ENCODE data around the gene PPP1R17. TPM values are rescaled to one million over a fixed set of nuclear protein-coding genes. Genes with fewer than 3 reads are reported as not detected.

The PPP1R17 gene
- total RNA-seq, 1 donor from 2014 or later, result not detected

GRCh38 chr7:31695859-31696614 lies 9.0 kb downstream of the PPP1R17 start:
- Histone ChIP-seq H3K4me1 (ENCODE audit: control insufficient read depth in 3 of 3, insufficient read depth in 3 of 3, low read length in 3 of 3) (no peaks in the 10 kb centered on the region), H3K9ac (ENCODE audit: low read depth in 1 of 3, low read length in 3 of 3) (no peak overlapping the region), H3K4me3 (ENCODE audit: low read length in 3 of 3) (no peak overlapping the region), H3K27ac (ENCODE audit: low read depth, low read length) (no peak overlapping the region), H3K36me3 (ENCODE audit: control insufficient read depth in 3 of 3, insufficient read depth in 3 of 3, low read length in 3 of 3) (no peaks in the 10 kb centered on the region), H3K9me3 (ENCODE audit: control insufficient read depth in 3 of 3, low read length in 3 of 3) (no peaks in the 10 kb centered on the region), H3K27me3 (ENCODE audit: control insufficient read depth in 3 of 3, insufficient read depth in 3 of 3, low read length in 3 of 3) (no peaks in the 10 kb centered on the region)

- no peaks in the 10 kb centered on the region for H3K9me3 ChIP-seq (ENCODE audit: control insufficient read depth in 3 of 3, low read length in 3 of 3)
- no peak overlapping the region for H3K9ac ChIP-seq (ENCODE audit: low read depth in 1 of 3, low read length in 3 of 3)
- H3K4me1 ChIP-seq (ENCODE audit: control insufficient read depth in 3 of 3, insufficient read depth in 3 of 3, low read length in 3 of 3), result no peaks in the 10 kb centered on the region
- H3K4me3 ChIP-seq (ENCODE audit: low read length in 3 of 3), result no peak overlapping the region
- H3K27ac ChIP-seq (ENCODE audit: low read depth, low read length), result no peak overlapping the region
- H3K36me3 ChIP-seq (ENCODE audit: control insufficient read depth in 3 of 3, insufficient read depth in 3 of 3, low read length in 3 of 3), result no peaks in the 10 kb centered on the region
- H3K27me3 ChIP-seq (ENCODE audit: control insufficient read depth in 3 of 3, insufficient read depth in 3 of 3, low read length in 3 of 3), result peaks cover 0 to 2% (median 0%) of the 10 kb centered on the region in 3 donors
Observed at GRCh38 chr7:31699050-31699449, 12.0 kb downstream of the PPP1R17 start.

- Histone ChIP-seq H3K27ac (ENCODE audit: low read depth, low read length) (no peak overlapping the region), H3K9me3 (ENCODE audit: control insufficient read depth in 3 of 3, low read length in 3 of 3) (no peaks in the 10 kb centered on the region), H3K9ac (ENCODE audit: low read depth in 1 of 3, low read length in 3 of 3) (no peak overlapping the region), H3K27me3 (ENCODE audit: control insufficient read depth in 3 of 3, insufficient read depth in 3 of 3, low read length in 3 of 3) (peaks cover 0 to 2% (median 0%) of the 10 kb centered on the region in 3 donors), H3K36me3 (ENCODE audit: control insufficient read depth in 3 of 3, insufficient read depth in 3 of 3, low read length in 3 of 3) (no peaks in the 10 kb centered on the region), H3K4me1 (ENCODE audit: control insufficient read depth in 3 of 3, insufficient read depth in 3 of 3, low read length in 3 of 3) (no peaks in the 10 kb centered on the region), H3K4me3 (ENCODE audit: low read length in 3 of 3) (no peak overlapping the region)
Observed at GRCh38 chr7:31702354-31702753, 15.3 kb downstream of the PPP1R17 start.

GRCh38 chr7:31705377-31705776 lies 18.4 kb downstream of the PPP1R17 start:
- no peak overlapping the region for H3K9ac ChIP-seq (ENCODE audit: low read depth in 1 of 3, low read length in 3 of 3)
- H3K27ac ChIP-seq (ENCODE audit: low read depth, low read length), result no peak overlapping the region
- no peaks in the 10 kb centered on the region for H3K4me1 ChIP-seq (ENCODE audit: control insufficient read depth in 3 of 3, insufficient read depth in 3 of 3, low read length in 3 of 3)
- peaks cover 0 to 2% (median 0%) of the 10 kb centered on the region in 3 donors for H3K27me3 ChIP-seq (ENCODE audit: control insufficient read depth in 3 of 3, insufficient read depth in 3 of 3, low read length in 3 of 3)
- no peaks in the 10 kb centered on the region for H3K9me3 ChIP-seq (ENCODE audit: control insufficient read depth in 3 of 3, low read length in 3 of 3)
- H3K36me3 ChIP-seq (ENCODE audit: control insufficient read depth in 3 of 3, insufficient read depth in 3 of 3, low read length in 3 of 3), result no peaks in the 10 kb centered on the region
- H3K4me3 ChIP-seq (ENCODE audit: low read length in 3 of 3), result no peak overlapping the region

GRCh38 chr7:31707089-31707488 lies 20.1 kb downstream of the PPP1R17 start:
- Histone ChIP-seq H3K4me3 (ENCODE audit: low read length in 3 of 3) (no peak overlapping the region), H3K9me3 (ENCODE audit: control insufficient read depth in 3 of 3, low read length in 3 of 3) (no peaks in the 10 kb centered on the region), H3K27me3 (ENCODE audit: control insufficient read depth in 3 of 3, insufficient read depth in 3 of 3, low read length in 3 of 3) (peaks cover 0 to 2% (median 0%) of the 10 kb centered on the region in 3 donors), H3K27ac (ENCODE audit: low read depth, low read length) (no peak overlapping the region), H3K9ac (ENCODE audit: low read depth in 1 of 3, low read length in 3 of 3) (no peak overlapping the region), H3K4me1 (ENCODE audit: control insufficient read depth in 3 of 3, insufficient read depth in 3 of 3, low read length in 3 of 3) (no peaks in the 10 kb centered on the region), H3K36me3 (ENCODE audit: control insufficient read depth in 3 of 3, insufficient read depth in 3 of 3, low read length in 3 of 3) (no peaks in the 10 kb centered on the region)

- no peak overlapping the region for H3K9ac ChIP-seq (ENCODE audit: low read depth in 1 of 3, low read length in 3 of 3)
- no peak overlapping the region for H3K27ac ChIP-seq (ENCODE audit: low read depth, low read length)
- H3K4me1 ChIP-seq (ENCODE audit: control insufficient read depth in 3 of 3, insufficient read depth in 3 of 3, low read length in 3 of 3), result no peaks in the 10 kb centered on the region
Observed at GRCh38 chr7:31710171-31710570, 23.2 kb downstream of the PPP1R17 start.

GRCh38 chr7:31716355-31716754 lies 29.3 kb downstream of the PPP1R17 start:
- H3K4me3 ChIP-seq (ENCODE audit: low read length in 3 of 3), result no peak overlapping the region
- H3K4me1 ChIP-seq (ENCODE audit: control insufficient read depth in 3 of 3, insufficient read depth in 3 of 3, low read length in 3 of 3), result no peaks in the 10 kb centered on the region
- no peaks in the 10 kb centered on the region for H3K36me3 ChIP-seq (ENCODE audit: control insufficient read depth in 3 of 3, insufficient read depth in 3 of 3, low read length in 3 of 3)
- H3K9ac ChIP-seq (ENCODE audit: low read depth in 1 of 3, low read length in 3 of 3), result no peak overlapping the region
- peaks cover 0 to 3% (median 0%) of the 10 kb centered on the region in 3 donors for H3K27me3 ChIP-seq (ENCODE audit: control insufficient read depth in 3 of 3, insufficient read depth in 3 of 3, low read length in 3 of 3)
- H3K9me3 ChIP-seq (ENCODE audit: control insufficient read depth in 3 of 3, low read length in 3 of 3), result no peaks in the 10 kb centered on the region
- H3K27ac ChIP-seq (ENCODE audit: low read depth, low read length), result no peak overlapping the region

More at GRCh38 chr7:31710171-31710570, 23.2 kb downstream of the PPP1R17 start:
- Histone ChIP-seq H3K4me3 (ENCODE audit: low read length in 3 of 3) (no peak overlapping the region), H3K9me3 (ENCODE audit: control insufficient read depth in 3 of 3, low read length in 3 of 3) (no peaks in the 10 kb centered on the region), H3K36me3 (ENCODE audit: control insufficient read depth in 3 of 3, insufficient read depth in 3 of 3, low read length in 3 of 3) (no peaks in the 10 kb centered on the region), H3K27me3 (ENCODE audit: control insufficient read depth in 3 of 3, insufficient read depth in 3 of 3, low read length in 3 of 3) (no peaks in the 10 kb centered on the region)

- no peak overlapping the region for H3K27ac ChIP-seq (ENCODE audit: low read depth, low read length)
- no peaks in the 10 kb centered on the region for H3K9me3 ChIP-seq (ENCODE audit: control insufficient read depth in 3 of 3, low read length in 3 of 3)
- H3K4me3 ChIP-seq (ENCODE audit: low read length in 3 of 3), result no peak overlapping the region
- H3K27me3 ChIP-seq (ENCODE audit: control insufficient read depth in 3 of 3, insufficient read depth in 3 of 3, low read length in 3 of 3), result peaks cover 0 to 3% (median 0%) of the 10 kb centered on the region in 3 donors
- H3K36me3 ChIP-seq (ENCODE audit: control insufficient read depth in 3 of 3, insufficient read depth in 3 of 3, low read length in 3 of 3), result no peaks in the 10 kb centered on the region
- no peaks in the 10 kb centered on the region for H3K4me1 ChIP-seq (ENCODE audit: control insufficient read depth in 3 of 3, insufficient read depth in 3 of 3, low read length in 3 of 3)
- no peak overlapping the region for H3K9ac ChIP-seq (ENCODE audit: low read depth in 1 of 3, low read length in 3 of 3)
Observed at GRCh38 chr7:31720366-31720765, 33.4 kb downstream of the PPP1R17 start.

- no peaks in the 10 kb centered on the region for H3K36me3 ChIP-seq (ENCODE audit: control insufficient read depth in 3 of 3, insufficient read depth in 3 of 3, low read length in 3 of 3)
Observed at GRCh38 chr7:31724696-31725095, 37.7 kb downstream of the PPP1R17 start.

GRCh38 chr7:31729195-31729804 lies 42.3 kb downstream of the PPP1R17 start:
- no peak overlapping the region for H3K4me3 ChIP-seq (ENCODE audit: low read length in 3 of 3)
- no peak overlapping the region for H3K9ac ChIP-seq (ENCODE audit: low read depth in 1 of 3, low read length in 3 of 3)
- no peaks in the 10 kb centered on the region for H3K36me3 ChIP-seq (ENCODE audit: control insufficient read depth in 3 of 3, insufficient read depth in 3 of 3, low read length in 3 of 3)
- no peak overlapping the region for H3K27ac ChIP-seq (ENCODE audit: low read depth, low read length)
- H3K27me3 ChIP-seq (ENCODE audit: control insufficient read depth in 3 of 3, insufficient read depth in 3 of 3, low read length in 3 of 3), result peaks cover 0 to 2% (median 0%) of the 10 kb centered on the region in 3 donors
- H3K9me3 ChIP-seq (ENCODE audit: control insufficient read depth in 3 of 3, low read length in 3 of 3), result no peaks in the 10 kb centered on the region
- no peaks in the 10 kb centered on the region for H3K4me1 ChIP-seq (ENCODE audit: control insufficient read depth in 3 of 3, insufficient read depth in 3 of 3, low read length in 3 of 3)

More at GRCh38 chr7:31724696-31725095, 37.7 kb downstream of the PPP1R17 start:
- Histone ChIP-seq H3K27ac (ENCODE audit: low read depth, low read length) (no peak overlapping the region), H3K27me3 (ENCODE audit: control insufficient read depth in 3 of 3, insufficient read depth in 3 of 3, low read length in 3 of 3) (no peaks in the 10 kb centered on the region), H3K4me3 (ENCODE audit: low read length in 3 of 3) (no peak overlapping the region), H3K9ac (ENCODE audit: low read depth in 1 of 3, low read length in 3 of 3) (no peak overlapping the region), H3K4me1 (ENCODE audit: control insufficient read depth in 3 of 3, insufficient read depth in 3 of 3, low read length in 3 of 3) (no peaks in the 10 kb centered on the region), H3K9me3 (ENCODE audit: control insufficient read depth in 3 of 3, low read length in 3 of 3) (no peaks in the 10 kb centered on the region)

All from skeletal muscle tissue (tissue), 4 donors.